Ovary (tissue), 3 donors: ENCODE measurements around the gene MITD1.
"Not testable (repeated sequence)": the region's sequence is repeated elsewhere in the genome, so short reads cannot be mapped to it uniquely, and the experiment has no call there.

Experiments
- CTCF ChIP-seq, 3 donors: fragments of 450-650 bp in 2 of 3; fragments of 200-600 bp in 1 of 3; IDR thresholded peaks; one replicate each; pipeline versions ENCODE4 v1.5.1 to v1.8.0; 2016 to 2022; ENCODE audit warnings: antibody characterized with exemption in 3 of 3, mild to moderate bottlenecking in 1 of 3
- EP300 ChIP-seq: sonication (generic); formaldehyde crosslinking; IDR thresholded peaks from one replicate; pipeline ENCODE4 v1.6.1; 2017; ENCODE audit warnings: antibody characterized with exemption
- POLR2A ChIP-seq: fragments of 450-650 bp; IDR thresholded peaks from one replicate; pipeline ENCODE4 v1.6.1; 2017; ENCODE audit warnings: antibody characterized with exemption, mild to moderate bottlenecking, moderate library complexity
- donor health status: DM: no; HTN: no; CAD: no.

- not testable (repeated sequence) for TF ChIP-seq CTCF (IDR thresholded peaks at IDR 0.05); POLR2A; EP300
These were observed 45.8 kb downstream of the MITD1 start for GRCh38 chr2:99135044-99135556.
